IMR-90 (cell line): ENCODE measurements around the gene DIO1. TPM values are rescaled to one million over a fixed set of nuclear protein-coding genes. Genes with fewer than 3 reads are reported as not detected.

Source experiments
- ATAC-seq: fragments of 200-7000 bp; cut with Tn5 transposase; 2 replicates; pipeline ENCODE4 v1.9.1; 2020; ENCODE audit warnings: low read depth, mild to moderate bottlenecking, moderate library complexity
- BruUV-seq: library from RNA; stranded (reverse); fragments of 400-500 nt; replicated peaks from 2 replicates; lab custom pipeline; 2021; lab: Mats Ljungman, UMichigan
- CTCF ChIA-PET: fragments of 300-600 bp; formaldehyde crosslinking; extraction: SDS; loops from one replicate; lab custom pipeline; 2021; ENCODE audit warnings: antibody characterized with exemption; lab: Yijun Ruan, JAX
- POLR2A ChIA-PET: fragments of 300-600 bp; sonication (Branson Sonifier 250); formaldehyde crosslinking; loops from one replicate; lab custom pipeline; 2022; ENCODE audit warnings: antibody characterized with exemption; ENCODE audit not compliant: unreplicated experiment; lab: Charles Lee
- DNase-seq: peaks from one replicate; pipeline ENCODE4 v3.0.0; 2013
- H2AFZ ChIP-seq: replicated peaks from 2 replicates; pipeline ENCODE3; 2013; ENCODE audit warnings: low read length, mild to moderate bottlenecking; ENCODE audit not compliant: poor library complexity
- H2AK5ac ChIP-seq: 2 replicates; pipeline ENCODE4 v1.6.1; 2013; ENCODE audit warnings: low read depth, low read length, inconsistent platforms
- H2AK9ac ChIP-seq: replicated peaks from 2 replicates; pipeline ENCODE3; 2013; ENCODE audit warnings: mild to moderate bottlenecking, low read depth, low read length, moderate library complexity; ENCODE audit not compliant: poor library complexity
- H2BK120ac ChIP-seq: 2 replicates; pipeline ENCODE4 v1.6.1; 2013; ENCODE audit warnings: low read depth, low read length, inconsistent platforms
- H2BK15ac ChIP-seq: 3 replicates; pipeline ENCODE4 v1.6.1; 2013; ENCODE audit warnings: low read depth, low read length, inconsistent platforms
- H2BK20ac ChIP-seq: 2 replicates; pipeline ENCODE4 v1.6.1; 2013; ENCODE audit warnings: low read depth, mild to moderate bottlenecking, inconsistent platforms, low read length, moderate library complexity
- H2BK5ac ChIP-seq: 2 replicates; pipeline ENCODE4 v1.6.1; 2013; ENCODE audit warnings: mild to moderate bottlenecking, low read depth, low read length, inconsistent platforms; ENCODE audit not compliant: poor library complexity, severe bottlenecking
- H3K14ac ChIP-seq: replicated peaks from 2 replicates; pipeline ENCODE4 v1.6.1; 2013; ENCODE audit warnings: low read depth, low read length, inconsistent platforms
- H3K18ac ChIP-seq: 2 replicates; pipeline ENCODE4 v1.6.1; 2013; ENCODE audit warnings: low read depth, low read length, control low read depth
- H3K23ac ChIP-seq: 2 replicates; pipeline ENCODE4 v1.6.1; 2013; ENCODE audit warnings: low read depth, low read length, inconsistent platforms
- H3K27ac ChIP-seq: 2 replicates; pipeline ENCODE4 v1.5.1; 2013; ENCODE audit warnings: mild to moderate bottlenecking, control low read depth, low read length; ENCODE audit not compliant: insufficient read depth
- H3K27me3 ChIP-seq: 2 replicates; pipeline ENCODE4 v1.6.1; 2013; ENCODE audit warnings: low read length; ENCODE audit not compliant: control insufficient read depth, insufficient read depth
- H3K36me3 ChIP-seq: 2 replicates; pipeline ENCODE4 v1.6.1; 2013; ENCODE audit warnings: low read length, mixed read lengths; ENCODE audit not compliant: control insufficient read depth, insufficient read depth
- H3K4ac ChIP-seq: 2 replicates; pipeline ENCODE4 v1.6.1; 2013; ENCODE audit warnings: low read depth, low read length, inconsistent platforms
- H3K4me1 ChIP-seq: 2 replicates; pipeline ENCODE4 v1.6.1; 2013; ENCODE audit warnings: low read length, mixed read lengths; ENCODE audit not compliant: control insufficient read depth, insufficient read depth
- H3K4me2 ChIP-seq: 2 replicates; pipeline ENCODE4 v1.6.1; 2013; ENCODE audit warnings: low read depth, mild to moderate bottlenecking, control low read depth, low read length, moderate library complexity
- H3K4me3 ChIP-seq: 2 replicates; pipeline ENCODE4 v1.5.1; 2013; ENCODE audit warnings: low read depth, mild to moderate bottlenecking, control low read depth, low read length, moderate library complexity; ENCODE audit not compliant: insufficient read depth
- H3K56ac ChIP-seq: 2 replicates; pipeline ENCODE4 v1.6.1; 2013; ENCODE audit warnings: low read length, inconsistent platforms; ENCODE audit not compliant: insufficient read depth; ENCODE audit errors: extremely low read depth
- H3K79me1 ChIP-seq, 2 experiments: 2 replicates each; pipeline ENCODE4 v1.6.1; 2013; ENCODE audit warnings: low read length in 2 of 2, inconsistent platforms in 1 of 2, low read depth in 1 of 2
- H3K9ac ChIP-seq: 2 replicates; pipeline ENCODE4 v1.6.1; 2013; ENCODE audit warnings: low read depth, low read length, control low read depth
- H3K9me1 ChIP-seq: 2 replicates; pipeline ENCODE4 v1.6.1; 2013; ENCODE audit warnings: low read length, inconsistent platforms; ENCODE audit not compliant: insufficient read depth
- H3K9me3 ChIP-seq: 2 replicates; pipeline ENCODE4 v1.6.1; 2013; ENCODE audit warnings: low read length; ENCODE audit not compliant: control insufficient read depth, insufficient read depth
- H4K20me1 ChIP-seq: 2 replicates; pipeline ENCODE4 v1.6.1; 2013; ENCODE audit warnings: low read length, inconsistent platforms; ENCODE audit not compliant: insufficient read depth
- H4K5ac ChIP-seq: 2 replicates; pipeline ENCODE4 v1.6.1; 2013; ENCODE audit warnings: mild to moderate bottlenecking, low read depth, low read length, control low read depth
- H4K8ac ChIP-seq, 2 experiments: 2 replicates each; pipeline ENCODE4 v1.6.1; 2013; ENCODE audit warnings: low read depth in 2 of 2, low read length in 2 of 2, control low read depth in 1 of 2, inconsistent platforms in 1 of 2
- H4K91ac ChIP-seq: 2 replicates; pipeline ENCODE4 v1.6.1; 2013; ENCODE audit warnings: low read depth, low read length, inconsistent platforms; ENCODE audit not compliant: insufficient read depth
- FOS ChIP-seq: fragments of 150-350 bp; IDR thresholded peaks from 2 replicates; pipeline ENCODE4 v1.6.1; 2016; ENCODE audit warnings: low read depth, low read length
- RAD21 ChIP-seq: IDR thresholded peaks from 2 replicates; pipeline ENCODE4 v1.6.1; 2012; ENCODE audit warnings: low read length, improper control_type of control experiment
- WGBS, 2 experiments: methylation state at CpG; one replicate each; pipeline versions ENCODE4 v1.1.5 to v1.1.7; 2013; ENCODE audit warnings: missing lambda C conversion rate in 2 of 2; ENCODE audit not compliant: insufficient read length in 1 of 2; ENCODE audit errors: extremely low coverage in 2 of 2; 5-methylcytosine and 5-hydroxymethylcytosine counted together
- dilution Hi-C: fragments of 300-500 bp; cut with HindIII; formaldehyde crosslinking; loops from one replicate; pipeline ENCODE4 v1.14.3; 2018; ENCODE audit warnings: low sequenced_read_pairs; ENCODE audit not compliant: unreplicated experiment
- in situ Hi-C: fragments of 300-500 bp; cut with MboI; formaldehyde crosslinking; loops from 3 replicates; pipeline ENCODE4 v1.14.3; 2019; ENCODE audit warnings: low sequenced_read_pairs, inconsistent platforms, mixed read lengths
- intact Hi-C: fragments of 100-400 bp; cut with micrococcal nuclease; formaldehyde crosslinking; loops from 2 replicates; pipeline ENCODE4 v1.10.0; 2022
- polyA plus RNA-seq, 3 experiments: library from polyadenylated mRNA; depleted of rRNA; stranded (reverse); fragments of >200 nt; gene quantifications; 2 replicates each; pipeline ENCODE4 v1.2.3, GENCODE V29; 2012; ENCODE audit warnings: low replicate concordance in 1 of 3
- total RNA-seq: library from RNA; depleted of rRNA; stranded (reverse); fragments of >200 nt; gene quantifications from 2 replicates; pipeline ENCODE4 v1.2.3, GENCODE V29; 2012

The DIO1 gene
- total and polyA plus RNA-seq, 2 of the 4 experiments (the other 2 are of a cell fraction), result not detected

DNA sequence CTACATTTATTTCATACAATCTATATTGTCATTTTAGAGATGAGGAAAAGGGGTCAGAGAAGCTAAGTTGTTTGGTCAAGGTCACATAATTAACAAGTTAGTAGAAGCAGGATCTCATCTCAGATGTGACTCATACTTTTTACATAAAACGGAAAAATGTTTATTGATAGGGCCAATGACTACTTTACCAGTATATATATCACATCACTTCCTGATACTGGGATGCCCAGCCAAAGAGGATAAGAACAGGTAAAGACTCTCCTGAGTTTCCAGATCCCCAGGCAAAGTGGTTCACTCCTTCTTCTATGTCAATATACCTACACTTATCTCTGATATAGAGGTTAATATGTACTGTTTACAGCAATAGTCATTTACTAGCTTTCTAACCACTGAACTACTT lies 25.4 kb upstream of the DIO1 start:
- peaks cover 17% of the 10 kb centered on the region for H3K36me3 ChIP-seq
- no peak overlapping the region for H2AK9ac ChIP-seq
- in situ Hi-C loops (loop anchor here (25.0 kb wide), 4 partner anchors 194 to 919 kb away; partner anchors contain the start of genes CYB5RL, MRPL37, TCEANC2 and TMEM59), dilution Hi-C loops (no loop called here), intact Hi-C loops (loop anchor here (10.0 kb wide), 1 partner anchor 536 kb away; the partner anchor contains the start of gene SSBP3)
- no peak overlapping the region for H2BK15ac ChIP-seq
- TF ChIP-seq RAD21, result no peak
- TF ChIP-seq FOS, result 0 out of 2 replicates have a peak, but pooled peaks have one; percentile 22
- no peaks in the 10 kb centered on the region for H3K9me1 ChIP-seq
- no peak overlapping the region for H4K8ac ChIP-seq
- no peaks in the 10 kb centered on the region for H3K9me3 ChIP-seq
- H3K4me2 ChIP-seq, result no peak overlapping the region
- ATAC-seq (no peak), DNase-seq (peak; percentile 31)
- no TSS peak for BruUV-seq
- no peak overlapping the region for H3K9ac ChIP-seq
- no peak overlapping the region for H2BK5ac ChIP-seq
- no peak overlapping the region for H2AFZ ChIP-seq
- H3K18ac ChIP-seq, result no peak overlapping the region
- no peak overlapping the region for H3K23ac ChIP-seq
- POLR2A ChIA-PET, result no interaction called here
- H2BK120ac ChIP-seq, result no peak overlapping the region
- no peak overlapping the region for H3K14ac ChIP-seq
- no peak overlapping the region for H2AK5ac ChIP-seq
- CTCF ChIA-PET, result interaction anchor here (0.5 kb wide), 1 partner anchor 263 kb away, joined by 3 read pairs; no protein-coding TSS in a partner anchor
- H3K4me3 ChIP-seq, result no peak overlapping the region
- H4K5ac ChIP-seq, result no peak overlapping the region
- no peak overlapping the region for H3K4ac ChIP-seq
- WGBS, 2 experiments, result no CpG with 5 or more reads among the region's 1 CpG
- H3K79me1 ChIP-seq, result no peaks in the 10 kb centered on the region
- no peaks in the 10 kb centered on the region for H3K27me3 ChIP-seq
- no peak overlapping the region for H3K27ac ChIP-seq
- H4K20me1 ChIP-seq, result no peaks in the 10 kb centered on the region
- no peak overlapping the region for H2BK20ac ChIP-seq
- H3K4me1 ChIP-seq, result 0 out of 2 replicates have a peak, but pooled peaks cover 2% of the 10 kb centered on the region
- no peak overlapping the region for H3K56ac ChIP-seq
- H4K91ac ChIP-seq, result no peak overlapping the region
